Thoracic aorta (tissue), 2 donors: ENCODE measurements around the gene PRPH. TPM values are rescaled to one million over a fixed set of nuclear protein-coding genes. Genes with fewer than 3 reads are reported as not detected.
"Not testable (repeated sequence)": the region's sequence is repeated elsewhere in the genome, so short reads cannot be mapped to it uniquely, and the experiment has no call there.

Experiments used
- ATAC-seq: fragments of 150-250 bp; one replicate; pipeline ENCODE4 v1.8.0; 2017; ENCODE audit warnings: low read depth; ENCODE audit not compliant: insufficient number of reproducible peaks, low FRiP score
- DNase-seq: peaks from one replicate; pipeline ENCODE4 v3.0.0-alpha.2; 2020; ENCODE audit warnings: low spot score
- H3K27ac ChIP-seq, 2 donors: fragments of 200-600 bp; sonication (generic); 1 replicate in 1 of 2; 2 replicates in 1 of 2; pipeline ENCODE4 v1.5.1; 2016; ENCODE audit warnings: mild to moderate bottlenecking in 2 of 2, moderate library complexity in 2 of 2
- H3K27me3 ChIP-seq: fragments of 200-600 bp; sonication (generic); replicated peaks from 2 replicates; pipeline ENCODE4 v1.6.0; 2016; ENCODE audit warnings: mild to moderate bottlenecking; ENCODE audit not compliant: insufficient read depth
- H3K36me3 ChIP-seq: fragments of 200-600 bp; sonication (generic); one replicate; pipeline ENCODE4 v1.5.1; 2016
- H3K4me1 ChIP-seq, 2 donors: fragments of 200-600 bp; sonication (generic); 1 replicate in 1 of 2; 2 replicates in 1 of 2; pipeline versions ENCODE4 v1.5.1 to v1.6.0; 2016; ENCODE audit warnings: low read depth in 2 of 2, mild to moderate bottlenecking in 1 of 2; ENCODE audit not compliant: control insufficient read depth in 1 of 2
- H3K4me3 ChIP-seq: fragments of 200-600 bp; sonication (generic); 2 replicates; pipeline ENCODE4 v1.5.1; 2016; ENCODE audit warnings: mild to moderate bottlenecking
- H3K9me3 ChIP-seq: fragments of 200-600 bp; sonication (generic); 2 replicates; pipeline ENCODE4 v1.5.1; 2016
- total RNA-seq, 2 donors: library from RNA; depleted of rRNA; stranded (reverse); fragments of >200 nt; gene quantifications; one replicate each; pipeline versions ENCODE4 v1.1.0 to v1.2.3, GENCODE V29; 2016
- TF ChIP-seq, protein P1 (sequence below): fragments of 200-600 bp; sonication (generic); IDR thresholded peaks from one replicate; pipeline ENCODE4 v1.5.1; 2019; ENCODE audit warnings: antibody characterized with exemption

The PRPH gene
- total RNA-seq, 2 donors from 2014 or later, result 2.5 TPM; not detected in 1

- Histone ChIP-seq H3K27me3 (no peaks in the 10 kb centered on the region), H3K36me3 (no peaks in the 10 kb centered on the region), H3K27ac (no peak overlapping the region), H3K9me3 (no peaks in the 10 kb centered on the region), H3K4me3 (no peak overlapping the region), H3K4me1 (no peaks in the 10 kb centered on the region)
- DNase-seq (no peak), ATAC-seq (no peak)
- TF ChIP-seq, protein P1, sequence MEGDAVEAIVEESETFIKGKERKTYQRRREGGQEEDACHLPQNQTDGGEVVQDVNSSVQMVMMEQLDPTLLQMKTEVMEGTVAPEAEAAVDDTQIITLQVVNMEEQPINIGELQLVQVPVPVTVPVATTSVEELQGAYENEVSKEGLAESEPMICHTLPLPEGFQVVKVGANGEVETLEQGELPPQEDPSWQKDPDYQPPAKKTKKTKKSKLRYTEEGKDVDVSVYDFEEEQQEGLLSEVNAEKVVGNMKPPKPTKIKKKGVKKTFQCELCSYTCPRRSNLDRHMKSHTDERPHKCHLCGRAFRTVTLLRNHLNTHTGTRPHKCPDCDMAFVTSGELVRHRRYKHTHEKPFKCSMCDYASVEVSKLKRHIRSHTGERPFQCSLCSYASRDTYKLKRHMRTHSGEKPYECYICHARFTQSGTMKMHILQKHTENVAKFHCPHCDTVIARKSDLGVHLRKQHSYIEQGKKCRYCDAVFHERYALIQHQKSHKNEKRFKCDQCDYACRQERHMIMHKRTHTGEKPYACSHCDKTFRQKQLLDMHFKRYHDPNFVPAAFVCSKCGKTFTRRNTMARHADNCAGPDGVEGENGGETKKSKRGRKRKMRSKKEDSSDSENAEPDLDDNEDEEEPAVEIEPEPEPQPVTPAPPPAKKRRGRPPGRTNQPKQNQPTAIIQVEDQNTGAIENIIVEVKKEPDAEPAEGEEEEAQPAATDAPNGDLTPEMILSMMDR, result no peak
Measured at GRCh38 chr12:49282302-49282701, 12.6 kb upstream of the PRPH start.

DNA sequence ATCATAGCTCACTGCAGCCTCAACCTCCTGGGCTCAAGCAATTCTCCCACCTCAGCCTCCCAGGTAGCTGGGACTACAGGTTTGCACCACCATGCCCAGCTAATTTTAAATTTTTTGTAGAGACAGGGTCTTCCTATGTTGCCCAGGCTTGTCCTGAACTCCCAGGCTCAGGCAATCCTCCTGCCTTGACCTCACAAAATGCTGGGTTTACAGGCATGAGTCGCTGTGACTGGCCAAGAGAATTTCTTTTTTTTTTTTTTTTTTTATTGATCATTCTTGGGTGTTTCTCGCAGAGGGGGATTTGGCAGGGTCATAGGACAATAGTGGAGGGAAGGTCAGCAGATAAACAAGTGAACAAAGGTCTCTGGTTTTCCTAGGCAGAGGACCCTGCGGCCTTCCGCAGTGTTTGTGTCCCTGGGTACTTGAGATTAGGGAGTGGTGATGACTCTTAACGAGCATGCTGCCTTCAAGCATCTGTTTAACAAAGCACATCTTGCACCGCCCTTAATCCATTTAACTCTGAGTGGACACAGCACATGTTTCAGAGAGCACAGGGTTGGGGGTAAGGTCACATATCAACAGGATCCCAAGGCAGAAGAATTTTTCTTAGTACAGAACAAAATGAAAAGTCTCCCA is 12.1 kb upstream of the PRPH start:
- not testable (repeated sequence) for ATAC-seq, H3K27me3 ChIP-seq, H3K36me3 ChIP-seq, H3K4me1 ChIP-seq, H3K27ac ChIP-seq, H3K4me3 ChIP-seq, DNase-seq, H3K9me3 ChIP-seq

DNA sequence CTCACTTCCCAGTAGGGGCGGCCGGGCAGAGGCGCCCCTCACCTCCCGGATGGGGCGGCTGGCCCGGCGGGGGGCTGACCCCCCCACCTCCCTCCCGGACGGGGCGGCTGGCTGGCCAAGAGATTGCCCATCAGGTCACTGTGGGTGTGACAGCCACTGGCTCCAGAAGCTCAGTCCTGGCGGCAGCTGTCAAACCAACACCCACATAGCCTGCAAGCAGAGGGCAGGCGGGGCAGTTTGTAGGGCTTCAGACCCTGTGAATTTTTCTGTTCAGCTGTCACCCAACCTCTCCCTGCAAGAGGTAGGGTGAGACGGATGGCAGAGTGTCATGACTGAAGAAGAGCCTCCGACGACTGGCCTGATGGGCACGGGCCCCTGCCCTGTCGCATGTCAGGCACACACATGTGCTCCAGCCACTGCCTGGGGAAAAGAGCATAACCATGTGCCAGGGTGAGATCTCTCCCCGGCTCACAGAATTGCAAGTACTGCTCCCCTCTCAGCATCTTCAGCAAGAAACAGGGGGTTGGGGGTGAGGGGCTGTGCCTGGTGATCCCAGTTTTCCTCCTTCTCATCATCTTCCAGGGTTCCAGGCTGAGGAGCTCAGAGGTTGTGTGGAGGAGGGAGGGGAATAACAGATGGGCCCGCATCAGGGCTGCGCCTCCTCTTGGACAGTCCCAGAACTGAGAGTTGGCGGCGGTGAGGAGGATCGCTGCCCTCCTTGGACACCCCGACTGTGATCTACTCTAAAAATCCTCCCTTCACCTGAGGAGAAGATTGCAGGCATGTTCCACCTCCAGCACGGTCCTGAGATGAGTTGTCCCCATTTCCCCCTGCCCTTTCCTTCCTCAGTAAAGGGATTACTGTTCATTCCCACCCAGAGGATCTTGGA is 11.2 kb upstream of the PRPH start:
- TF ChIP-seq, protein P1, result no peak
- H3K36me3 ChIP-seq, result no peaks in the 10 kb centered on the region
- no peaks in the 10 kb centered on the region for H3K9me3 ChIP-seq
- no peaks in the 10 kb centered on the region for H3K27me3 ChIP-seq
- no peak overlapping the region for H3K4me3 ChIP-seq
- ATAC-seq (no peak), DNase-seq (no peak)
- H3K4me1 ChIP-seq, result no peaks in the 10 kb centered on the region
- no peak overlapping the region for H3K27ac ChIP-seq

DNA sequence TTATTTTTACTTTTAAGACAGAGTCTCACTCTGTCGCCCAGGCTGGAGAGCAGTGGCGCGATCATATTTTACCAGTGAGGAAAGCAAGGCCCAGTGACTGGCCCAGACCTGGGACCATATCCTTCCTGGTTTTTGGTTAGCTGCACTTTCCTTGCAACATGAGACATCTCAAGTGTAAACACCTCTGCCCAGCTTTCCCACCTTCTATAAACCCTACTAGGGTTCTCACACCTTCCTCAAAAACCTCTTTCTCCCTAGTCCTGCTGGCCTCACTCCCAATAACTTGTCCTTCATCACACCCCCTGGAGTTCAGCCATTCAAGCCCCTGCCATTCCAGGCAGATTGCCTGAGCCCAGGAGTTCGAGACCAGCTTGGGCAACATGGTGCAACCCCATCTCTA is 10.3 kb upstream of the PRPH start:
- DNase-seq, result no peak
- no peaks in the 10 kb centered on the region for H3K4me1 ChIP-seq
- H3K4me3 ChIP-seq, result no peak overlapping the region
- H3K27ac ChIP-seq, result no peak overlapping the region
- no peak for ATAC-seq
- TF ChIP-seq, protein P1, result no peak
- no peaks in the 10 kb centered on the region for H3K27me3 ChIP-seq
- H3K9me3 ChIP-seq, result no peaks in the 10 kb centered on the region
- no peaks in the 10 kb centered on the region for H3K36me3 ChIP-seq

GRCh38 chr12:49287876-49288275 is 7.1 kb upstream of the PRPH start:
- peaks cover 3 to 10% of the 10 kb centered on the region in 2 donors for H3K4me1 ChIP-seq
- H3K36me3 ChIP-seq, result no peaks in the 10 kb centered on the region
- H3K27me3 ChIP-seq, result no peaks in the 10 kb centered on the region
- TF ChIP-seq, protein P1, result no peak
- ATAC-seq (no peak), DNase-seq (no peak)
- H3K27ac ChIP-seq, result no peak overlapping the region
- no peak overlapping the region for H3K4me3 ChIP-seq
- H3K9me3 ChIP-seq, result no peaks in the 10 kb centered on the region
